HG03095 (cell line): ENCODE data around the gene TTLL10.
"Not testable (repeated sequence)": the region's sequence is repeated elsewhere in the genome, so short reads cannot be mapped to it uniquely, and the experiment has no call there.

Experiments
- ATAC-seq: cut with Tn5 transposase; IDR thresholded peaks from one replicate; pipeline ENCODE4 v1.9.1; 2021; ENCODE audit warnings: moderate library complexity; ENCODE audit not compliant: unreplicated experiment

Gene TTLL10

GRCh38 chr1:1141244-1141910 lies 32.3 kb upstream of the TTLL10 start:
- no peak for ATAC-seq

- ATAC-seq = no peak
Observed at GRCh38 chr1:1141911-1142250, 31.8 kb upstream of the TTLL10 start.

DNA sequence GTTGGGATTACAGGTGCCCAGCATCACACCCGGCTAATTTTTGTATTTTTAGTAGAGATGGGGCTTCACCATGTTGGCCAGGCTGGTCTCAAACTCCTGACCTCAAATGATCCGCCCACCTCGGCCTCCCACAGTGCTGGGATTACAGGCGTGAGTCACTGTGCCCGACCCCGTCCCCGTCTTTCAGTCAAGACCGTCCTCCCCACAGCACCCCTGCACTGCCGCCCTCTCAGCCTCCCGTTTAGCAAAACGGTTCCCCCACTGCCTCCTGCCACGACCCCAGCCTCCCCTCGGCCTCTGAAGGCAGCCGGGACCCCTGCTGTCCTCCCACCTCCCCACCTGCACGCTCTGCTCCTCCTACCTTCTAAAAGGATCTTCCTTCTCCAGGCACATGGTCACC lies 31.3 kb upstream of the TTLL10 start:
- ATAC-seq = not testable (repeated sequence)

GRCh38 chr1:1142844-1143243 lies 30.8 kb upstream of the TTLL10 start:
- ATAC-seq = no peak

DNA sequence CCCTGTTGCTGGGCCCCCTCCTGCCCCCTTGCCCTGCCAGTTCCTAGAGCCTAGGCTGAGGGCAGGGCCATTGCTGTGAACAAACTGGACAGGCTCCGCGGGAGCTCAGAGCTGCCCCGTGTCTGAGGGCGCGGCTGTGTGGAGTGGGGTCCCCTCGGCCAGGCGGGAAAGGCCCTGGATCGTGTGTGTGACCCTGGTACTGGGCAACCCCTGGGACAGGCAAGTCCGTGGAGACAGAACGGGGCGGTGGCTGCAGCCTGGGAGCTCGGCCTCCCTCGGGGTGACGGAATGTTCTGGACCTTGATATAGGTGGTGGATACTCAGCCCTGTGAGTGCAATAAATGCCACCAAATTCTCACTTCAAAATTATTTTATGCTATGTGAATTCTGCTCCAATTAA lies 30.0 kb upstream of the TTLL10 start:
- ATAC-seq = no peak

GRCh38 chr1:1144122-1144842 lies 29.4 kb upstream of the TTLL10 start:
- ATAC-seq = no peak

GRCh38 chr1:1144843-1145546 lies 28.7 kb upstream of the TTLL10 start:
- ATAC-seq = no peak

- no peak for ATAC-seq
Observed at GRCh38 chr1:1145547-1145914, 28.1 kb upstream of the TTLL10 start.

DNA sequence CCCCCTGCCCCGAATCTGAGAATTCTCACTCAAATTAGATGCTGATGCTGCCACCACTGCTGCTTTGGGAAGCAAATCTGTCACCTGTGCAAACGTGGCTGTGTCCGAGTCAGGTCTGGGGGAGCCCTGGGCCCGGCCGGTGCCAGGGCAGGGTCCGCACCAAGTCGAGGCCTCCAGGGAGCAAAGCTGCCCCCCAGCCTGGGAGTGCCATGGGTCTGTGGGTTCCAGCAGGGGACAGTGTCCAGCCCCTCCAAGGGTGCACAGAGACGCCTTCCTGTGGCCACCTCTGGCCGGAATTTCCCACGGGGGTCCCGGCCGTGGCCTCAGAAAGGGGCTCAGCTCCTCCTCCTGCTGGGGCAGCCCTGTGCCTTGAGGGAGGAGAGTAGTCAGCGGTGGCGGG lies 27.7 kb upstream of the TTLL10 start:
- no peak for ATAC-seq

DNA sequence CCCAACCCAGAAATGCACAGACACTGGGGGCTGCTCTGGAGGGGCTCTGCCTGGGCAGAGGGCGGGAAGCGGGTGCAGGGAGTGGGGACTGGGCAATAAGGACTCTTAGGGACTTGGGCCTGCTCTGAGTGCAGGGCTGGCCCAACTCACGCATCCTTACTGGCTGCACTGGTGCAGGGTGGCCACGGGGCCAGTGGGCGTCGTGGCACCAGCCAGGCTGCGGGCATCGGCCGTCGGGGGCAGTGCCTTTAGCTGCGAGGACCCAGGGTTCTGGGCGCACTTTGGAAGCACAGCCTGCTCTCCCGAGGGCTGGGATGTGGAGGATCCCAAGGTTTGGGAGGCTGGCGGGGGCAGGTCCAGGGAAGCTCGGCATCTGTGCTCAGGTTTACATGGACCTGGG lies 27.1 kb upstream of the TTLL10 start:
- no peak for ATAC-seq

- ATAC-seq = no peak
Observed at GRCh38 chr1:1148061-1148460, 25.6 kb upstream of the TTLL10 start.

DNA sequence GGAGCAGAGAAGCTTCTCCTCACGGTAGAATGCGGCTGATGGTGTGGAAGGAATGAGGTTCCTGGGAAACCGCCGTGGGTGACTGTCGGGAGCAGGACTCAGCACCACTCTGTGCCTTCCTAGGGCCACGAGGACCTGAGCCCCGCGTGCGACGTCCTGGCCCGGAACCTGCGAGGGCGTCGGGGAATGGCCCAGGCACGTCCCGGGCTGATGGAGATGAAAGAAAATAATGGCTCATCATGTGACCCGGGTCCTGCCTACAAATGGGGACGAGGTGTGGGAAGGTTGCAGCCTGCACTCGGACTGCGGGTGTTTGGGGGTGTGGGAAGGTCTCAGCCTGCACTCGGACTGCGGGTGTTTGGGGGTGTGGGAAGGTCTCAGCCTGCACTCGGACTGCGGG lies 25.1 kb upstream of the TTLL10 start:
- no peak for ATAC-seq

- no peak for ATAC-seq
Observed at GRCh38 chr1:1149416-1149815, 24.3 kb upstream of the TTLL10 start.

GRCh38 chr1:1150100-1150499 lies 23.6 kb upstream of the TTLL10 start:
- no peak for ATAC-seq

DNA sequence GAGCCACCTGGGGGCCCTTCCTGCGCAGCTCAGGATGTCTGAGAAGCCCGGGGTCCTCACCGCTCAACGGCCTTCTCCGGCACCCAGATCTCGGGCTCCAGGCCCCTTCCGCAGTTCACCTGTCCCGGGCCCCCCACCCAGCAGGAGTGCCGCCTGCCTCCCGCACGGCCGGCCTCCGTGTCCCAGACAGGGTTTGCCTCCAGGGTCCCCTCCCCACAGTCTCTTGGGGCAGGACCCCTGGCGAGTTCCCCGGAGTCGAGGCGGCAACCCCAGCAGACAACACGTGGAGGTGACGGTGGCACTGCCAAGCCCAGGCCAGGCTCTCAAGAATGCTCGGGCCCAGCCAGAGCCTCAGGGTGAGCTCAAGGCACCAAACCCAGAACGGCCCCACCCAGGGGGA lies 22.4 kb upstream of the TTLL10 start:
- no peak for ATAC-seq

DNA sequence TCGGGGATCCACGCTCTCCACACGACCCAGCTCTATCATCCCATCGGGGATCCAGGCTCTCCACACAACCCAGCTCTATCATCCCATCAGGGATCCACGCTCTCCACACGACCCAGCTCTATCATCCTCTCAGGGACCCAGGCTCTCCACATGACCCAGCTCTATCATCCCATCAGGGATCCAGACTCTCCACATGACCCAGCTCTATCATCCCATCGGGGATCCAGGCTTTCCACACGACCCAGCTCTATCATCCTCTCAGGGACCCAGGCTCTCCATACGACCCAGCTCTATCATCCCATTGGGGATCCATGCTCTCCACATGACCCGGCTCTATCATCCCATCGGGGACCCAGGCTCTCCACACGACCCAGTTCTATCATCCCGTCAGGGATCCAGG lies 21.2 kb upstream of the TTLL10 start:
- ATAC-seq = not testable (repeated sequence)

DNA sequence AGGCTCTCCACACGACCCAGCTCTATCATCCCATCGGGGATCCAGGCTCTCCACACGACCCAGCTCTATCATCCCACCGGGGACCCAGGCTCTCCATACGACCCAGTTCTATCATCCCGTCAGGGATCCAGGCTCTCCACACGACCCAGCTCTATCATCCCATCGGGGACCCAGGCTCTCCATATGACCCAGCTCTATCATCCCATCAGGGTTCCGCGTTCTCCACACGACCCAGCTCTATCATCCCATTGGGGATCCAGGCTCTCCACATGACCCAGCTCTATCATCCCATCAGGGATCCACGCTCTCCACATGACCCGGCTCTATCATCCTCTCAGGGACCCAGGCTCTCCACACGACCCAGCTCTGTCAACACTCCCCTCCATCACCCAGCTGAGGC lies 20.5 kb upstream of the TTLL10 start:
- ATAC-seq = not testable (repeated sequence)

DNA sequence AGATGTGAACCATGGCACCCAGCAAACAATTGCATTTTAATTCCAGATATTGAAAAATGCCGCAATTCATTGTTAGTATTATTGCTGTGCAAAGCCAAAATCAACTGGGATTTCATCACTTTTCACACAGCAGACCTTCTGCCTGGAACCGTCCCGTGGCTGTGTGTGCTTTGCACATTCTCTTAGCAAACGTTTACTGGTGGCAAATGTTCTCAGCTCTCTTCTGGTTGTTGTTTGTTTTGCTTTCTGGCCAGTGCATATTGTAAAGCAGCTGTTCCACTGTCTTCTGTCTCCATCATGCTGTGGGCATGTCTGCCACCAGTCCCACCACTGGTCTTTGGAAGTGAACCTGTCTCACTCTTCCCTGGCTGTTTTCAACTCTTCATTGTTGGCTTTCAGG lies 19.8 kb upstream of the TTLL10 start:
- ATAC-seq = no peak

GRCh38 chr1:1155258-1155657 lies 18.4 kb upstream of the TTLL10 start:
- ATAC-seq = no peak

DNA sequence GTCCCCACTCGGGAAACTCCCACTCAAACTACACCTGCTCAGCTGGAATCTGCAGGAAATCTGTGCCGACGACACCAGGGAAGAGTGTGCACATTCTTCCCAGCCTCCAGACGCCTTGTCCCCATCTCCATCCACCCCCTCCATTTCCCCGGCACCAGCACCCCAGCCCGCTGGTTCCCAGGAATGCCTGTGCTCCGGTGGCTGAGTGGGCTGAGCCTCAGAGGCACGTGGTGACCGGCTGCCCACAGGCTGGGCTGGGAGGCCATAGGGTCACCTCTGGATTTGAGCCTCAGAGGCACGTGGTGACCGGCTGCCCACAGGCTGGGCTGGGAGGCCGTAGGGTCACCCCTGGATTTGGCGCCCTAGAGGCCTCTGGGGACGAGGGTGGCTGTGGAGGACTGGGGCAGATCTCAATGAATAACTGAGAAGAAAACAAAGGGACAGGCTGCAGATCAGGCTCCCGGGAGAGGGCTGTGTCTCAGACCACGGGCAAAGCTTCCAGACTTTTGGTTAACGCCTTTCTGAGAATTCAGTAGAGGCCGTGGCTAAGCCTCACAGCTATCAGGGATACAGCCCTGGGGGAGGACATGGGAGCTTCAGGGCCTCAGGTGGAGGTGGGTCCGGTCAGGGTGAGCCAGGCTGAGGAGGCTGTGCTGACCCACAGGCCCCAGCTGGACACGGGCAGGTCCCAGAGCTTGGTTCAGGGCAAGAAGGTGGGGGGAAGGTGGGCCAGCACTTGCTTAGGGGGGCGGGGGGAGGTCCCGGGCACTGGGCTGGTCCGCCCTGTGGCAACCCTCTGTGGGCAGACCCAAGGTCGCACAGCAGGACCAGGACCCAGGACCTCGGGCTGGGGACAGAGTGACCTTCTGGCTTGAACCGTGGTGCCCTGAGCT lies 17.3 kb upstream of the TTLL10 start:
- ATAC-seq = no peak

DNA sequence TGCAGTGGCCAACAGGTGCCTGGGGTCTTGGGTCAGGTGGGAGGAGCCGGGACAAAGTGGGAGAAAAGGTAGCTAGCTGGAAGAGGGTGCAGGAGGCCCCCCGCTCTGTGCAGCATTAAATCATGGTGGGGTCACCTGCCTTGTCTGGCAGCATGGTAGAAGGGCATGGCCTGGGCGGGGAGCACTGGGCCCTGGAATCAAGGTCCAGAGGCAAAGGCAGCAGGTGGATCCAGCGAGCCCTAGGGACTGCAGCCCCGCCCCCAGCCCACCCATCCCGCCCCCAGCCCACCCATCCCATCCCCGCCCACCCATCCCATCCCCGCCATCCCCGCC lies 16.7 kb upstream of the TTLL10 start:
- ATAC-seq = no peak
